HEK293 (cell line): ENCODE measurements around the gene BBC3.

ENCODE experiments used
- FEZF1 ChIP-seq: fragments of 450-650 bp; formaldehyde crosslinking; IDR thresholded peaks from 2 replicates; pipeline ENCODE4 v1.5.1; 2016; ENCODE audit warnings: missing biosample characterization, missing genetic modification characterization
- HOXD13 ChIP-seq: sonication (generic); formaldehyde crosslinking; IDR thresholded peaks from 2 replicates; pipeline ENCODE4 v1.8.0; 2022; ENCODE audit warnings: missing genetic modification reagents, borderline replicate concordance
- IKZF3 ChIP-seq: fragments of 450-650 bp; IDR thresholded peaks from 2 replicates; pipeline ENCODE4 v1.5.0; 2018; ENCODE audit warnings: missing biosample characterization, mild to moderate bottlenecking, missing genetic modification characterization, moderate library complexity
- OVOL3 ChIP-seq: fragments of 450-650 bp; formaldehyde crosslinking; IDR thresholded peaks from 2 replicates; pipeline ENCODE4 v1.5.1; 2016; ENCODE audit warnings: missing biosample characterization, missing genetic modification characterization
- TRIM28 ChIP-seq: IDR thresholded peaks from 2 replicates; pipeline ENCODE4 v1.6.1; 2011; ENCODE audit warnings: low read length, control low read depth, borderline replicate concordance
- ZBTB21 ChIP-seq: fragments of 450-650 bp; formaldehyde crosslinking; IDR thresholded peaks from 2 replicates; pipeline ENCODE4 v1.5.1; 2017; ENCODE audit warnings: missing biosample characterization, missing genetic modification characterization
- ZNF157 ChIP-seq: fragments of 450-650 bp; formaldehyde crosslinking; IDR thresholded peaks from 2 replicates; pipeline ENCODE4 v1.5.1; 2016; ENCODE audit warnings: missing biosample characterization, missing genetic modification characterization
- ZNF174 ChIP-seq: fragments of 450-650 bp; formaldehyde crosslinking; IDR thresholded peaks from 2 replicates; pipeline ENCODE4 v1.5.0; 2017; ENCODE audit warnings: missing biosample characterization, mild to moderate bottlenecking, missing genetic modification characterization
- ZNF175 ChIP-seq: fragments of 450-650 bp; formaldehyde crosslinking; IDR thresholded peaks from 2 replicates; pipeline ENCODE4 v1.5.1; 2016; ENCODE audit warnings: missing biosample characterization, missing genetic modification characterization
- ZNF184 ChIP-seq: fragments of 450-650 bp; IDR thresholded peaks from 2 replicates; pipeline ENCODE4 v1.5.1; 2018; ENCODE audit warnings: missing biosample characterization, mild to moderate bottlenecking, missing genetic modification characterization
- ZNF202 ChIP-seq: fragments of 450-650 bp; formaldehyde crosslinking; IDR thresholded peaks from 2 replicates; pipeline ENCODE4 v1.5.1; 2016; ENCODE audit warnings: missing biosample characterization, missing genetic modification characterization, borderline replicate concordance
- ZNF223 ChIP-seq: fragments of 450-650 bp; formaldehyde crosslinking; IDR thresholded peaks from 2 replicates; pipeline ENCODE4 v1.5.1; 2016; ENCODE audit warnings: missing biosample characterization, missing genetic modification characterization
- ZNF311 ChIP-seq: fragments of 450-650 bp; formaldehyde crosslinking; IDR thresholded peaks from 2 replicates; pipeline ENCODE4 v1.5.1; 2017; ENCODE audit warnings: missing biosample characterization, missing genetic modification characterization, borderline replicate concordance
- ZNF426 ChIP-seq: fragments of 450-650 bp; formaldehyde crosslinking; IDR thresholded peaks from 2 replicates; pipeline ENCODE4 v1.5.1; 2017; ENCODE audit warnings: missing biosample characterization, missing genetic modification characterization, mild to moderate bottlenecking, inconsistent platforms, moderate library complexity
- ZNF473 ChIP-seq: fragments of 450-650 bp; formaldehyde crosslinking; IDR thresholded peaks from 2 replicates; pipeline ENCODE4 v1.5.1; 2017; ENCODE audit warnings: missing biosample characterization, missing genetic modification characterization
- ZNF623 ChIP-seq: fragments of 450-650 bp; formaldehyde crosslinking; IDR thresholded peaks from 2 replicates; pipeline ENCODE4 v1.5.1; 2016; ENCODE audit warnings: missing biosample characterization, missing genetic modification characterization
- ZNF677 ChIP-seq: fragments of 450-650 bp; IDR thresholded peaks from 2 replicates; pipeline ENCODE4 v1.5.0; 2018; ENCODE audit warnings: missing biosample characterization, mild to moderate bottlenecking, missing genetic modification characterization, moderate library complexity
- ZNF791 ChIP-seq: fragments of 450-650 bp; formaldehyde crosslinking; IDR thresholded peaks from 2 replicates; pipeline ENCODE4 v1.5.1; 2016; ENCODE audit warnings: missing biosample characterization, missing genetic modification characterization
- ZSCAN23 ChIP-seq: fragments of 450-650 bp; formaldehyde crosslinking; IDR thresholded peaks from 2 replicates; pipeline ENCODE4 v1.5.1; 2016; ENCODE audit warnings: missing biosample characterization, missing genetic modification characterization
- TF ChIP-seq, protein P1 (sequence below): fragments of 450-650 bp; formaldehyde crosslinking; IDR thresholded peaks from 2 replicates; pipeline ENCODE4 v1.5.1; 2016; ENCODE audit warnings: missing biosample characterization, missing genetic modification characterization
- TF ChIP-seq, protein P2 (sequence below): fragments of 450-650 bp; formaldehyde crosslinking; IDR thresholded peaks from 2 replicates; pipeline ENCODE4 v1.5.1; 2016; ENCODE audit warnings: missing biosample characterization, missing genetic modification characterization, borderline replicate concordance
- TF ChIP-seq, protein P3 (sequence below): fragments of 450-650 bp; formaldehyde crosslinking; IDR thresholded peaks from 2 replicates; pipeline ENCODE4 v1.5.1; 2016; ENCODE audit warnings: missing biosample characterization, missing genetic modification characterization
- TF ChIP-seq, protein P4 (sequence below): sonication (generic); formaldehyde crosslinking; IDR thresholded peaks from 2 replicates; pipeline ENCODE4 v1.8.1; 2022; ENCODE audit warnings: mild to moderate bottlenecking, moderate library complexity, missing genetic modification reagents
- TF ChIP-seq, protein P5 (sequence below): fragments of 450-650 bp; formaldehyde crosslinking; IDR thresholded peaks from 2 replicates; pipeline ENCODE4 v1.5.1; 2016; ENCODE audit warnings: missing biosample characterization, missing genetic modification characterization
- TF ChIP-seq, protein P6 (sequence below): fragments of 450-650 bp; formaldehyde crosslinking; IDR thresholded peaks from 2 replicates; pipeline ENCODE4 v1.5.1; 2016; ENCODE audit warnings: missing biosample characterization, missing genetic modification characterization
- TF ChIP-seq, protein P7 (sequence below): fragments of 450-650 bp; formaldehyde crosslinking; IDR thresholded peaks from 2 replicates; pipeline ENCODE4 v1.5.1; 2016; ENCODE audit warnings: missing biosample characterization, missing genetic modification characterization

The BBC3 gene

DNA sequence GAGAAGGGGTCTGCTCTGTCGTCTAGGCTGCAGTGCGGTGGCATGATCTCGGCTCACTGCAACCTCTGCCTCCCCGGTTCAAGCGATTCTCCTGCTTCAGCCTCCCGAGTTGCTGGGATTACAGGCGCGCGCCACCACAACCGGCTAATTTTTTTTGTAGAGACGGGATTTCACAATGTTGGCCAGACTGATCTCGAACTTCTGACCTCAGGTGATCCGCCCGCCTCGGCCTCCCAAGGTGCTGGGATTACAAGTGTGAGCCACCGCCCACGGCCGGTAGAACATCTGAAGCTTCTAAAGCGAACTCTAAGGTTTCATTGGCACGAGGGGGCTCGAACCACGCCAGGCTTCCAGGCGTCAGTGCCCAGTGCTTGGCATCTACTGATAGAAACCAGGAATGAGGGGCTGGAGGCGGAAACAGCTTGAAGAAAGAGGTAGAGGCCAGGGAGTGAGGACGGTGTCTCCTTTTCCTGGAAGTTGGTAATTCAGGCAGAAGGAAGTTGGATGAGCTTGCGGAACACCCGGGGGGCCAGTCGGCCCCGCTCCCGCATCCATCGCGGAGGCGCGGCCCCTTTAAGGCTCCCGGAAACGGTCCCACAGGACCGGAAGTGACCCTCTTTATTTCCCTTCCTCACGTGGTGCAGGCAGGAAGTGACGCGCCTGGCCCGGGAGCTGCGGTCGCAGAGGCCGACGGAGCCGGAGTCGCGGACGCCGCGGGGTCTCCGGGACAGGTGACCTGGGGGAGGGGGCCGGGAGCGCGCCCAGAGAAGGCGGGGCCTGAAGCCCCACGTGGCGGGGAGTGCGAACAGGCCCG lies 25.1 kb upstream of the BBC3 start, which contains the start of gene CCDC9 (continued):
- TF ChIP-seq, protein P1, sequence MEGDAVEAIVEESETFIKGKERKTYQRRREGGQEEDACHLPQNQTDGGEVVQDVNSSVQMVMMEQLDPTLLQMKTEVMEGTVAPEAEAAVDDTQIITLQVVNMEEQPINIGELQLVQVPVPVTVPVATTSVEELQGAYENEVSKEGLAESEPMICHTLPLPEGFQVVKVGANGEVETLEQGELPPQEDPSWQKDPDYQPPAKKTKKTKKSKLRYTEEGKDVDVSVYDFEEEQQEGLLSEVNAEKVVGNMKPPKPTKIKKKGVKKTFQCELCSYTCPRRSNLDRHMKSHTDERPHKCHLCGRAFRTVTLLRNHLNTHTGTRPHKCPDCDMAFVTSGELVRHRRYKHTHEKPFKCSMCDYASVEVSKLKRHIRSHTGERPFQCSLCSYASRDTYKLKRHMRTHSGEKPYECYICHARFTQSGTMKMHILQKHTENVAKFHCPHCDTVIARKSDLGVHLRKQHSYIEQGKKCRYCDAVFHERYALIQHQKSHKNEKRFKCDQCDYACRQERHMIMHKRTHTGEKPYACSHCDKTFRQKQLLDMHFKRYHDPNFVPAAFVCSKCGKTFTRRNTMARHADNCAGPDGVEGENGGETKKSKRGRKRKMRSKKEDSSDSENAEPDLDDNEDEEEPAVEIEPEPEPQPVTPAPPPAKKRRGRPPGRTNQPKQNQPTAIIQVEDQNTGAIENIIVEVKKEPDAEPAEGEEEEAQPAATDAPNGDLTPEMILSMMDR (tag by site-specific recombination) = no peak
- TF ChIP-seq ZNF311 (tag by site-specific recombination) = no peak
- TF ChIP-seq, protein P2, sequence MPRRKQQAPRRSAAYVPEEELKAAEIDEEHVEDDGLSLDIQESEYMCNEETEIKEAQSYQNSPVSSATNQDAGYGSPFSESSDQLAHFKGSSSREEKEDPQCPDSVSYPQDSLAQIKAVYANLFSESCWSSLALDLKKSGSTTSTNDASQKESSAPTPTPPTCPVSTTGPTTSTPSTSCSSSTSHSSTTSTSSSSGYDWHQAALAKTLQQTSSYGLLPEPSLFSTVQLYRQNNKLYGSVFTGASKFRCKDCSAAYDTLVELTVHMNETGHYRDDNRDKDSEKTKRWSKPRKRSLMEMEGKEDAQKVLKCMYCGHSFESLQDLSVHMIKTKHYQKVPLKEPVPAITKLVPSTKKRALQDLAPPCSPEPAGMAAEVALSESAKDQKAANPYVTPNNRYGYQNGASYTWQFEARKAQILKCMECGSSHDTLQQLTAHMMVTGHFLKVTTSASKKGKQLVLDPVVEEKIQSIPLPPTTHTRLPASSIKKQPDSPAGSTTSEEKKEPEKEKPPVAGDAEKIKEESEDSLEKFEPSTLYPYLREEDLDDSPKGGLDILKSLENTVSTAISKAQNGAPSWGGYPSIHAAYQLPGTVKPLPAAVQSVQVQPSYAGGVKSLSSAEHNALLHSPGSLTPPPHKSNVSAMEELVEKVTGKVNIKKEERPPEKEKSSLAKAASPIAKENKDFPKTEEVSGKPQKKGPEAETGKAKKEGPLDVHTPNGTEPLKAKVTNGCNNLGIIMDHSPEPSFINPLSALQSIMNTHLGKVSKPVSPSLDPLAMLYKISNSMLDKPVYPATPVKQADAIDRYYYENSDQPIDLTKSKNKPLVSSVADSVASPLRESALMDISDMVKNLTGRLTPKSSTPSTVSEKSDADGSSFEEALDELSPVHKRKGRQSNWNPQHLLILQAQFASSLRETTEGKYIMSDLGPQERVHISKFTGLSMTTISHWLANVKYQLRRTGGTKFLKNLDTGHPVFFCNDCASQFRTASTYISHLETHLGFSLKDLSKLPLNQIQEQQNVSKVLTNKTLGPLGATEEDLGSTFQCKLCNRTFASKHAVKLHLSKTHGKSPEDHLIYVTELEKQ (tag by site-specific recombination) = no peak
- no peak for TF ChIP-seq ZNF157 (tag by site-specific recombination)
- TF ChIP-seq FEZF1 (tag by site-specific recombination) = no peak
- TF ChIP-seq, protein P3, sequence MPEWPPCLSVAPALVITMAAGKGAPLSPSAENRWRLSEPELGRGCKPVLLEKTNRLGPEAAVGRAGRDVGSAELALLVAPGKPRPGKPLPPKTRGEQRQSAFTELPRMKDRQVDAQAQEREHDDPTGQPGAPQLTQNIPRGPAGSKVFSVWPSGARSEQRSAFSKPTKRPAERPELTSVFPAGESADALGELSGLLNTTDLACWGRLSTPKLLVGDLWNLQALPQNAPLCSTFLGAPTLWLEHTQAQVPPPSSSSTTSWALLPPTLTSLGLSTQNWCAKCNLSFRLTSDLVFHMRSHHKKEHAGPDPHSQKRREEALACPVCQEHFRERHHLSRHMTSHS (tag by site-specific recombination) = no peak
- no peak for TF ChIP-seq OVOL3 (tag by site-specific recombination)
- no peak for TF ChIP-seq ZNF174 (tag by site-specific recombination)
- TF ChIP-seq HOXD13 (CRISPR knock-in tag) = no peak
- TF ChIP-seq, protein P4, sequence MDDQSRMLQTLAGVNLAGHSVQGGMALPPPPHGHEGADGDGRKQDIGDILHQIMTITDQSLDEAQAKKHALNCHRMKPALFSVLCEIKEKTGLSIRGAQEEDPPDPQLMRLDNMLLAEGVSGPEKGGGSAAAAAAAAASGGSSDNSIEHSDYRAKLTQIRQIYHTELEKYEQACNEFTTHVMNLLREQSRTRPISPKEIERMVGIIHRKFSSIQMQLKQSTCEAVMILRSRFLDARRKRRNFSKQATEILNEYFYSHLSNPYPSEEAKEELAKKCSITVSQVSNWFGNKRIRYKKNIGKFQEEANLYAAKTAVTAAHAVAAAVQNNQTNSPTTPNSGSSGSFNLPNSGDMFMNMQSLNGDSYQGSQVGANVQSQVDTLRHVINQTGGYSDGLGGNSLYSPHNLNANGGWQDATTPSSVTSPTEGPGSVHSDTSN (CRISPR knock-in tag) = no peak
- TF ChIP-seq IKZF3 (tag by site-specific recombination) = peak; percentile 63
- no peak for TF ChIP-seq ZSCAN23 (tag by site-specific recombination)
- TF ChIP-seq ZNF623 (tag by site-specific recombination) = no peak
- TF ChIP-seq ZNF426 (tag by site-specific recombination) = no peak
- TF ChIP-seq, protein P5, sequence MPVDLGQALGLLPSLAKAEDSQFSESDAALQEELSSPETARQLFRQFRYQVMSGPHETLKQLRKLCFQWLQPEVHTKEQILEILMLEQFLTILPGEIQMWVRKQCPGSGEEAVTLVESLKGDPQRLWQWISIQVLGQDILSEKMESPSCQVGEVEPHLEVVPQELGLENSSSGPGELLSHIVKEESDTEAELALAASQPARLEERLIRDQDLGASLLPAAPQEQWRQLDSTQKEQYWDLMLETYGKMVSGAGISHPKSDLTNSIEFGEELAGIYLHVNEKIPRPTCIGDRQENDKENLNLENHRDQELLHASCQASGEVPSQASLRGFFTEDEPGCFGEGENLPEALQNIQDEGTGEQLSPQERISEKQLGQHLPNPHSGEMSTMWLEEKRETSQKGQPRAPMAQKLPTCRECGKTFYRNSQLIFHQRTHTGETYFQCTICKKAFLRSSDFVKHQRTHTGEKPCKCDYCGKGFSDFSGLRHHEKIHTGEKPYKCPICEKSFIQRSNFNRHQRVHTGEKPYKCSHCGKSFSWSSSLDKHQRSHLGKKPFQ (tag by site-specific recombination) = no peak
- TF ChIP-seq ZNF184 (tag by site-specific recombination) = no peak
- TF ChIP-seq ZNF677 = no peak
- TF ChIP-seq ZNF223 (tag by site-specific recombination) = no peak
- TF ChIP-seq ZBTB21 (tag by site-specific recombination) = peak; percentile 71; the same call in 1 of the 2 replicates
- TF ChIP-seq TRIM28 = no peak
- no peak for TF ChIP-seq ZNF175 (tag by site-specific recombination)
- no peak for TF ChIP-seq ZNF791 (tag by site-specific recombination)
- TF ChIP-seq ZNF202 (tag by site-specific recombination) = no peak
- TF ChIP-seq, protein P6, sequence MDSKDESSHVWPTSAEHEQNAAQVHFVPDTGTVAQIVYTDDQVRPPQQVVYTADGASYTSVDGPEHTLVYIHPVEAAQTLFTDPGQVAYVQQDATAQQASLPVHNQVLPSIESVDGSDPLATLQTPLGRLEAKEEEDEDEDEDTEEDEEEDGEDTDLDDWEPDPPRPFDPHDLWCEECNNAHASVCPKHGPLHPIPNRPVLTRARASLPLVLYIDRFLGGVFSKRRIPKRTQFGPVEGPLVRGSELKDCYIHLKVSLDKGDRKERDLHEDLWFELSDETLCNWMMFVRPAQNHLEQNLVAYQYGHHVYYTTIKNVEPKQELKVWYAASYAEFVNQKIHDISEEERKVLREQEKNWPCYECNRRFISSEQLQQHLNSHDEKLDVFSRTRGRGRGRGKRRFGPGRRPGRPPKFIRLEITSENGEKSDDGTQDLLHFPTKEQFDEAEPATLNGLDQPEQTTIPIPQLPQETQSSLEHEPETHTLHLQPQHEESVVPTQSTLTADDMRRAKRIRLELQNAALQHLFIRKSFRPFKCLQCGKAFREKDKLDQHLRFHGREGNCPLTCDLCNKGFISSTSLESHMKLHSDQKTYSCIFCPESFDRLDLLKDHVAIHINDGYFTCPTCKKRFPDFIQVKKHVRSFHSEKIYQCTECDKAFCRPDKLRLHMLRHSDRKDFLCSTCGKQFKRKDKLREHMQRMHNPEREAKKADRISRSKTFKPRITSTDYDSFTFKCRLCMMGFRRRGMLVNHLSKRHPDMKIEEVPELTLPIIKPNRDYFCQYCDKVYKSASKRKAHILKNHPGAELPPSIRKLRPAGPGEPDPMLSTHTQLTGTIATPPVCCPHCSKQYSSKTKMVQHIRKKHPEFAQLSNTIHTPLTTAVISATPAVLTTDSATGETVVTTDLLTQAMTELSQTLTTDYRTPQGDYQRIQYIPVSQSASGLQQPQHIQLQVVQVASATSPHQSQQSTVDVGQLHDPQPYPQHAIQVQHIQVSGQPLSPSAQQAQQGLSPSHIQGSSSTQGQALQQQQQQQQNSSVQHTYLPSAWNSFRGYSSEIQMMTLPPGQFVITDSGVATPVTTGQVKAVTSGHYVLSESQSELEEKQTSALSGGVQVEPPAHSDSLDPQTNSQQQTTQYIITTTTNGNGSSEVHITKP (tag by site-specific recombination) = peak; percentile 55; the same call in 1 of the 2 replicates
- TF ChIP-seq ZNF473 (tag by site-specific recombination) = no peak
- TF ChIP-seq, protein P7, sequence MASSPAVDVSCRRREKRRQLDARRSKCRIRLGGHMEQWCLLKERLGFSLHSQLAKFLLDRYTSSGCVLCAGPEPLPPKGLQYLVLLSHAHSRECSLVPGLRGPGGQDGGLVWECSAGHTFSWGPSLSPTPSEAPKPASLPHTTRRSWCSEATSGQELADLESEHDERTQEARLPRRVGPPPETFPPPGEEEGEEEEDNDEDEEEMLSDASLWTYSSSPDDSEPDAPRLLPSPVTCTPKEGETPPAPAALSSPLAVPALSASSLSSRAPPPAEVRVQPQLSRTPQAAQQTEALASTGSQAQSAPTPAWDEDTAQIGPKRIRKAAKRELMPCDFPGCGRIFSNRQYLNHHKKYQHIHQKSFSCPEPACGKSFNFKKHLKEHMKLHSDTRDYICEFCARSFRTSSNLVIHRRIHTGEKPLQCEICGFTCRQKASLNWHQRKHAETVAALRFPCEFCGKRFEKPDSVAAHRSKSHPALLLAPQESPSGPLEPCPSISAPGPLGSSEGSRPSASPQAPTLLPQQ (tag by site-specific recombination) = peak; percentile 100
